ENCODE data around the gene CPHXL2.

GRCh38 chr16:75629132-75629531 lies 47.7 kb downstream of the CPHXL2 start:
- TF ChIP-seq CTCF (IDR thresholded peaks at IDR 0.05; ENCODE audit: low read length) (no peak), EZH2phosphoT487 (IDR thresholded peaks at IDR 0.05; ENCODE audit: low read length) (no peak)

Measured in MM.1S (cell line).